HepG2 (cell line): ENCODE results near the gene ZNF507.

Source experiments
- EZH2 ChIP-seq: conservative IDR thresholded peaks from 2 replicates; pipeline ENCODE4 v1.6.1; 2012; ENCODE audit warnings: mild to moderate bottlenecking, low read depth, low read length, moderate library complexity
- MAFG ChIP-seq: sonication (generic); formaldehyde crosslinking; IDR thresholded peaks from 2 replicates; pipeline ENCODE4 v1.5.1; 2020; ENCODE audit warnings: mild to moderate bottlenecking, missing genetic modification reagents
- NFIC ChIP-seq: IDR thresholded peaks from 2 replicates; pipeline ENCODE4 v1.6.1; 2012; ENCODE audit warnings: mild to moderate bottlenecking, low read length, inconsistent platforms
- NR2F2 ChIP-seq: IDR thresholded peaks from 2 replicates; pipeline ENCODE4 v1.6.1; 2012; ENCODE audit warnings: low read depth, inconsistent platforms, borderline replicate concordance
- PRMT3 ChIP-seq: sonication (generic); formaldehyde crosslinking; IDR thresholded peaks from 2 replicates; pipeline ENCODE4 v1.8.1; 2022; ENCODE audit warnings: low read depth, mild to moderate bottlenecking, moderate library complexity, missing genetic modification reagents, borderline replicate concordance
- TF ChIP-seq, protein P1 (sequence below): fragments of 450-650 bp; IDR thresholded peaks from 2 replicates; pipeline ENCODE4 v1.6.1; 2017; ENCODE audit warnings: mild to moderate bottlenecking
- TF ChIP-seq, protein P2 (sequence below): sonication (generic); IDR thresholded peaks from 2 replicates; pipeline ENCODE4 v1.6.1; 2016; ENCODE audit warnings: low read depth, borderline replicate concordance
- TF ChIP-seq, protein P3 (sequence below): fragments of 450-650 bp; IDR thresholded peaks from 2 replicates; pipeline ENCODE4 v1.6.1; 2016

DNA sequence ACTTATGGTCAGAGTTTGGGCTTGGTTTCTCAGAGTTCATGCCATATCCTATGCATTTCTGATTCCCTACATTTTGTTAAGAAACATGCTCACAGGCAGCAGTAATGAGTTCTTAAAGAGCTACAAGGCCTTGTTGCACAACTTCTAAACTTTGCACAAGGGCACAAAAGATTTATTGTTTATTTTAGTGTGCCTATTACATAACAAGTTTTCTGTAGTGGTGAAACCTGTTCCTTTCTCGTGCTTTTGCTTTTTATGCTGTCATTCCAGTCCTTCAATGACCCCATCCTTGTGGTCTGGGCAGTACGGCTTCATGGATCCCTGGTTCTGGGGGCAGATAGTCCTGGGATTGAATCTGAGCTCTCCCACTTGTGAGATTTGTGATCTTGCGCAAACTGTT, 17.8 kb downstream of the ZNF507 start:
- no peak for TF ChIP-seq MAFG (CRISPR knock-in tag)
- TF ChIP-seq NR2F2, result 0 out of 2 replicates have a peak, but pooled peaks have one; percentile 37
- TF ChIP-seq PRMT3 (CRISPR knock-in tag), result no peak
- TF ChIP-seq, protein P1, sequence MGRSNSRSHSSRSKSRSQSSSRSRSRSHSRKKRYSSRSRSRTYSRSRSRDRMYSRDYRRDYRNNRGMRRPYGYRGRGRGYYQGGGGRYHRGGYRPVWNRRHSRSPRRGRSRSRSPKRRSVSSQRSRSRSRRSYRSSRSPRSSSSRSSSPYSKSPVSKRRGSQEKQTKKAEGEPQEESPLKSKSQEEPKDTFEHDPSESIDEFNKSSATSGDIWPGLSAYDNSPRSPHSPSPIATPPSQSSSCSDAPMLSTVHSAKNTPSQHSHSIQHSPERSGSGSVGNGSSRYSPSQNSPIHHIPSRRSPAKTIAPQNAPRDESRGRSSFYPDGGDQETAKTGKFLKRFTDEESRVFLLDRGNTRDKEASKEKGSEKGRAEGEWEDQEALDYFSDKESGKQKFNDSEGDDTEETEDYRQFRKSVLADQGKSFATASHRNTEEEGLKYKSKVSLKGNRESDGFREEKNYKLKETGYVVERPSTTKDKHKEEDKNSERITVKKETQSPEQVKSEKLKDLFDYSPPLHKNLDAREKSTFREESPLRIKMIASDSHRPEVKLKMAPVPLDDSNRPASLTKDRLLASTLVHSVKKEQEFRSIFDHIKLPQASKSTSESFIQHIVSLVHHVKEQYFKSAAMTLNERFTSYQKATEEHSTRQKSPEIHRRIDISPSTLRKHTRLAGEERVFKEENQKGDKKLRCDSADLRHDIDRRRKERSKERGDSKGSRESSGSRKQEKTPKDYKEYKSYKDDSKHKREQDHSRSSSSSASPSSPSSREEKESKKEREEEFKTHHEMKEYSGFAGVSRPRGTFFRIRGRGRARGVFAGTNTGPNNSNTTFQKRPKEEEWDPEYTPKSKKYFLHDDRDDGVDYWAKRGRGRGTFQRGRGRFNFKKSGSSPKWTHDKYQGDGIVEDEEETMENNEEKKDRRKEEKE, result no peak
- TF ChIP-seq, protein P2, sequence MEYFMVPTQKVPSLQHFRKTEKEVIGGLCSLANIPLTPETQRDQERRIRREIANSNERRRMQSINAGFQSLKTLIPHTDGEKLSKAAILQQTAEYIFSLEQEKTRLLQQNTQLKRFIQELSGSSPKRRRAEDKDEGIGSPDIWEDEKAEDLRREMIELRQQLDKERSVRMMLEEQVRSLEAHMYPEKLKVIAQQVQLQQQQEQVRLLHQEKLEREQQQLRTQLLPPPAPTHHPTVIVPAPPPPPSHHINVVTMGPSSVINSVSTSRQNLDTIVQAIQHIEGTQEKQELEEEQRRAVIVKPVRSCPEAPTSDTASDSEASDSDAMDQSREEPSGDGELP, result no peak
- TF ChIP-seq NFIC, result no peak
- TF ChIP-seq, protein P3, sequence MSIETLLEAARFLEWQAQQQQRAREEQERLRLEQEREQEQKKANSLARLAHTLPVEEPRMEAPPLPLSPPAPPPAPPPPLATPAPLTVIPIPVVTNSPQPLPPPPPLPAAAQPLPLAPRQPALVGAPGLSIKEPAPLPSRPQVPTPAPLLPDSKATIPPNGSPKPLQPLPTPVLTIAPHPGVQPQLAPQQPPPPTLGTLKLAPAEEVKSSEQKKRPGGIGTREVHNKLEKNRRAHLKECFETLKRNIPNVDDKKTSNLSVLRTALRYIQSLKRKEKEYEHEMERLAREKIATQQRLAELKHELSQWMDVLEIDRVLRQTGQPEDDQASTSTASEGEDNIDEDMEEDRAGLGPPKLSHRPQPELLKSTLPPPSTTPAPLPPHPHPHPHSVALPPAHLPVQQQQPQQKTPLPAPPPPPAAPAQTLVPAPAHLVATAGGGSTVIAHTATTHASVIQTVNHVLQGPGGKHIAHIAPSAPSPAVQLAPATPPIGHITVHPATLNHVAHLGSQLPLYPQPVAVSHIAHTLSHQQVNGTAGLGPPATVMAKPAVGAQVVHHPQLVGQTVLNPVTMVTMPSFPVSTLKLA, result no peak
- TF ChIP-seq EZH2, result no peak
